HepG2 (cell line): ENCODE measurements around the gene ANKRD22. TPM values are rescaled to one million over a fixed set of nuclear protein-coding genes. Genes with fewer than 3 reads are reported as not detected.

ENCODE experiments used
- HOXA7 ChIP-seq: sonication (generic); formaldehyde crosslinking; IDR thresholded peaks from 2 replicates; pipeline ENCODE4 v1.8.1; 2022; ENCODE audit warnings: mild to moderate bottlenecking, missing genetic modification reagents, moderate library complexity
- KLF6 ChIP-seq: IDR thresholded peaks from 2 replicates; pipeline ENCODE4 v1.8.0; 2016; ENCODE audit warnings: missing biosample characterization, missing genetic modification reagents
- MBD4 ChIP-seq: IDR thresholded peaks from 2 replicates; pipeline ENCODE4 v1.6.1; 2012; ENCODE audit warnings: low read length, inconsistent platforms, borderline replicate concordance
- NBN ChIP-seq: fragments of 450-650 bp; conservative IDR thresholded peaks from 2 replicates; pipeline ENCODE4 v1.6.1; 2017
- POLR2AphosphoS2 ChIP-seq: IDR thresholded peaks from 2 replicates; pipeline ENCODE4 v1.6.1; 2011; ENCODE audit warnings: low read depth, low read length, improper control_type of control experiment
- RFX3 ChIP-seq: IDR thresholded peaks from 2 replicates; pipeline ENCODE4 v1.6.1; 2016; ENCODE audit warnings: missing biosample characterization, missing genetic modification reagents
- RORA ChIP-seq: sonication (generic); formaldehyde crosslinking; IDR thresholded peaks from 2 replicates; pipeline ENCODE4 v1.5.0; 2020; ENCODE audit warnings: mild to moderate bottlenecking, missing genetic modification reagents, moderate library complexity
- SP5 ChIP-seq: IDR thresholded peaks from 2 replicates; pipeline ENCODE4 v1.6.1; 2016; ENCODE audit warnings: low read depth, borderline replicate concordance
- SRY ChIP-seq: sonication (generic); formaldehyde crosslinking; IDR thresholded peaks from 2 replicates; pipeline ENCODE4 v1.8.0; 2022; ENCODE audit warnings: mild to moderate bottlenecking, missing genetic modification reagents
- ZC3H13 ChIP-seq: sonication (generic); formaldehyde crosslinking; IDR thresholded peaks from 2 replicates; pipeline ENCODE4 v1.8.1; 2023; ENCODE audit warnings: mild to moderate bottlenecking, missing genetic modification reagents, moderate library complexity
- ZNF260 ChIP-seq: sonication (generic); formaldehyde crosslinking; IDR thresholded peaks from 2 replicates; pipeline ENCODE4 v1.4.0; 2020; ENCODE audit warnings: missing genetic modification reagents, low read depth, mild to moderate bottlenecking, borderline replicate concordance
- ZNF468 ChIP-seq: sonication (generic); formaldehyde crosslinking; IDR thresholded peaks from 2 replicates; pipeline ENCODE4 v1.8.0; 2022; ENCODE audit warnings: mild to moderate bottlenecking, moderate library complexity, missing genetic modification reagents
- ZNF678 ChIP-seq: sonication (generic); formaldehyde crosslinking; IDR thresholded peaks from 2 replicates; pipeline ENCODE4 v1.4.0; 2020; ENCODE audit warnings: mild to moderate bottlenecking, missing genetic modification reagents
- ZNF839 ChIP-seq: sonication (generic); formaldehyde crosslinking; IDR thresholded peaks from 2 replicates; pipeline ENCODE4 v1.4.0; 2020; ENCODE audit warnings: missing genetic modification reagents, mild to moderate bottlenecking, borderline replicate concordance
- polyA plus RNA-seq, 8 experiments: library from polyadenylated mRNA; depleted of rRNA in 3 of 8; stranded (reverse) in 7 of 8; unstranded in 1 of 8; fragments of >200 nt; fragmentation: Illumina TruSeq in 4 of 8; extraction: Trizol in 4 of 8; gene quantifications; 2 replicates each; pipeline versions ENCODE4 v1.2.1 to v1.2.3, GENCODE V29; 2011 to 2016; ENCODE audit warnings: low read depth in 4 of 8, missing spikeins in 1 of 8, mixed read lengths in 1 of 8; ENCODE audit not compliant: insufficient read depth in 1 of 8
- total RNA-seq, 5 experiments: library from RNA; depleted of rRNA; stranded (reverse); fragments of >200 nt; fragmentation: Illumina TruSeq; extraction: Trizol; gene quantifications; 2 replicates each; pipeline ENCODE4 v1.2.3, GENCODE V29; 2016; ENCODE audit warnings: low read depth in 1 of 5
- TF ChIP-seq, protein P1 (sequence below): sonication (generic); formaldehyde crosslinking; IDR thresholded peaks from 2 replicates; pipeline ENCODE4 v1.4.0; 2020; ENCODE audit warnings: missing genetic modification reagents
- TF ChIP-seq, protein P2 (sequence below): sonication (generic); formaldehyde crosslinking; IDR thresholded peaks from 2 replicates; pipeline ENCODE4 v1.4.0; 2020; ENCODE audit warnings: missing genetic modification reagents
- TF ChIP-seq, protein P3 (sequence below): sonication (generic); formaldehyde crosslinking; IDR thresholded peaks from 2 replicates; pipeline ENCODE4 v1.4.0; 2020; ENCODE audit warnings: missing genetic modification reagents, mild to moderate bottlenecking, borderline replicate concordance
- TF ChIP-seq, protein P4 (sequence below): IDR thresholded peaks from 2 replicates; pipeline ENCODE4 v1.6.1; 2016; ENCODE audit warnings: mild to moderate bottlenecking, missing biosample characterization, missing genetic modification reagents

The ANKRD22 gene
- total and polyA plus RNA-seq, 2 of the 13 experiments (the other 11 are each of a cell fraction or from before 2014, with no cell fraction given) = not detected

DNA sequence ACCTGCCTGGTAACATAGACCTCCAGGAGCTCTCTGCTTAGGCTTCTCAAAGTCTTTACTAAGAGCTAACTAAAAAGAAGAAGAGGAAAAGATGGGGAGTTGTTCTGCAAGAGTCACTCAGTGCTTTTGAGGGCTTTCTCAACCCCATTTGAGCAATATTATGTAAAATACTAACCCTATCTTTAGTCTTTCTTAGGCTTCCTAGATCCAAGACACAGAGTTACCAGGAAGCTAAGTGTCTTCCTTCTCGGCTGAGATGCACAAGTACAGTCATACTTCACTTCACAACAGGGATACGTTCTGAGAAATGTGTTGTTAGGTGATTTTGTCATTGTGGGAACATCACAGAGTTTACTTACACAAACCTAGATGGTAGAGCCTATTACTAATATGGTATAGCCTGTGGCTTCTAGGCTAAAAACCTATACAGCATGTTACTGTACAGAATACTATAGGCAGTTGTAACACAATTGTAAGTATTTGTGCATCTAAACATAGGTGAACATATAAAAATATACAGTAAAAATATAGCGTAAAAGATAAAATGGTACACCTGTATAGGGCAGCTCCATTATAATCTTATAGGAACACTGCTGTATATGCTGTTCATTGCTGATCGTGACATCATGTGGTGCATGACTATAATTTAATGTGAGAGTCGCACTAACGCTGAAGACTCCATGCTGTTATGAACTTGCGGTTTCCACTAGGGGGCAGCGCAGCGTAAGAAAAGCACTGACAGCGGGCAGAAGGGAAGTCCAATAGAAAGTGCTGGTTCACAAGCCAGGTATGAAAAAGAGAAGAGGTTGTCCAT is 16.3 kb downstream of the ANKRD22 start (continued):
- TF ChIP-seq RFX3 (CRISPR knock-in tag) (no peak), RORA (CRISPR knock-in tag) (no peak), ZNF678 (no peak), MBD4 (no peak), KLF6 (CRISPR knock-in tag) (no peak), HOXA7 (CRISPR knock-in tag) (no peak), SRY (CRISPR knock-in tag) (no peak), NBN (no peak), ZC3H13 (no peak), SP5 (CRISPR knock-in tag) (no peak), ZNF260 (CRISPR knock-in tag) (no peak), ZNF839 (CRISPR knock-in tag) (no peak), ZNF468 (CRISPR knock-in tag) (no peak), POLR2AphosphoS2 (no peak)
- TF ChIP-seq, protein P1, sequence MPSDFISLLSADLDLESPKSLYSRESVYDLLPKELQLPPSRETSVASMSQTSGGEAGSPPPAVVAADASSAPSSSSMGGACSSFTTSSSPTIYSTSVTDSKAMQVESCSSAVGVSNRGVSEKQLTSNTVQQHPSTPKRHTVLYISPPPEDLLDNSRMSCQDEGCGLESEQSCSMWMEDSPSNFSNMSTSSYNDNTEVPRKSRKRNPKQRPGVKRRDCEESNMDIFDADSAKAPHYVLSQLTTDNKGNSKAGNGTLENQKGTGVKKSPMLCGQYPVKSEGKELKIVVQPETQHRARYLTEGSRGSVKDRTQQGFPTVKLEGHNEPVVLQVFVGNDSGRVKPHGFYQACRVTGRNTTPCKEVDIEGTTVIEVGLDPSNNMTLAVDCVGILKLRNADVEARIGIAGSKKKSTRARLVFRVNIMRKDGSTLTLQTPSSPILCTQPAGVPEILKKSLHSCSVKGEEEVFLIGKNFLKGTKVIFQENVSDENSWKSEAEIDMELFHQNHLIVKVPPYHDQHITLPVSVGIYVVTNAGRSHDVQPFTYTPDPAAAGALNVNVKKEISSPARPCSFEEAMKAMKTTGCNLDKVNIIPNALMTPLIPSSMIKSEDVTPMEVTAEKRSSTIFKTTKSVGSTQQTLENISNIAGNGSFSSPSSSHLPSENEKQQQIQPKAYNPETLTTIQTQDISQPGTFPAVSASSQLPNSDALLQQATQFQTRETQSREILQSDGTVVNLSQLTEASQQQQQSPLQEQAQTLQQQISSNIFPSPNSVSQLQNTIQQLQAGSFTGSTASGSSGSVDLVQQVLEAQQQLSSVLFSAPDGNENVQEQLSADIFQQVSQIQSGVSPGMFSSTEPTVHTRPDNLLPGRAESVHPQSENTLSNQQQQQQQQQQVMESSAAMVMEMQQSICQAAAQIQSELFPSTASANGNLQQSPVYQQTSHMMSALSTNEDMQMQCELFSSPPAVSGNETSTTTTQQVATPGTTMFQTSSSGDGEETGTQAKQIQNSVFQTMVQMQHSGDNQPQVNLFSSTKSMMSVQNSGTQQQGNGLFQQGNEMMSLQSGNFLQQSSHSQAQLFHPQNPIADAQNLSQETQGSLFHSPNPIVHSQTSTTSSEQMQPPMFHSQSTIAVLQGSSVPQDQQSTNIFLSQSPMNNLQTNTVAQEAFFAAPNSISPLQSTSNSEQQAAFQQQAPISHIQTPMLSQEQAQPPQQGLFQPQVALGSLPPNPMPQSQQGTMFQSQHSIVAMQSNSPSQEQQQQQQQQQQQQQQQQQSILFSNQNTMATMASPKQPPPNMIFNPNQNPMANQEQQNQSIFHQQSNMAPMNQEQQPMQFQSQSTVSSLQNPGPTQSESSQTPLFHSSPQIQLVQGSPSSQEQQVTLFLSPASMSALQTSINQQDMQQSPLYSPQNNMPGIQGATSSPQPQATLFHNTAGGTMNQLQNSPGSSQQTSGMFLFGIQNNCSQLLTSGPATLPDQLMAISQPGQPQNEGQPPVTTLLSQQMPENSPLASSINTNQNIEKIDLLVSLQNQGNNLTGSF (CRISPR knock-in tag) = no peak
- TF ChIP-seq, protein P2, sequence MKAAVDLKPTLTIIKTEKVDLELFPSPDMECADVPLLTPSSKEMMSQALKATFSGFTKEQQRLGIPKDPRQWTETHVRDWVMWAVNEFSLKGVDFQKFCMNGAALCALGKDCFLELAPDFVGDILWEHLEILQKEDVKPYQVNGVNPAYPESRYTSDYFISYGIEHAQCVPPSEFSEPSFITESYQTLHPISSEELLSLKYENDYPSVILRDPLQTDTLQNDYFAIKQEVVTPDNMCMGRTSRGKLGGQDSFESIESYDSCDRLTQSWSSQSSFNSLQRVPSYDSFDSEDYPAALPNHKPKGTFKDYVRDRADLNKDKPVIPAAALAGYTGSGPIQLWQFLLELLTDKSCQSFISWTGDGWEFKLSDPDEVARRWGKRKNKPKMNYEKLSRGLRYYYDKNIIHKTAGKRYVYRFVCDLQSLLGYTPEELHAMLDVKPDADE = no peak
- TF ChIP-seq, protein P3, sequence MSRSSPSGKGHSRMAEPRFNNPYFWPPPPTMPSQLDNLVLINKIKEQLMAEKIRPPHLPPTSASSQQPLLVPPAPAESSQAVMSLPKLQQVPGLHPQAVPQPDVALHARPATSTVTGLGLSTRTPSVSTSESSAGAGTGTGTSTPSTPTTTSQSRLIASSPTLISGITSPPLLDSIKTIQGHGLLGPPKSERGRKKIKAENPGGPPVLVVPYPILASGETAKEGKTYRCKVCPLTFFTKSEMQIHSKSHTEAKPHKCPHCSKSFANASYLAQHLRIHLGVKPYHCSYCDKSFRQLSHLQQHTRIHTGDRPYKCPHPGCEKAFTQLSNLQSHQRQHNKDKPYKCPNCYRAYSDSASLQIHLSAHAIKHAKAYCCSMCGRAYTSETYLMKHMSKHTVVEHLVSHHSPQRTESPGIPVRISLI (CRISPR knock-in tag) = no peak
- TF ChIP-seq, protein P4, sequence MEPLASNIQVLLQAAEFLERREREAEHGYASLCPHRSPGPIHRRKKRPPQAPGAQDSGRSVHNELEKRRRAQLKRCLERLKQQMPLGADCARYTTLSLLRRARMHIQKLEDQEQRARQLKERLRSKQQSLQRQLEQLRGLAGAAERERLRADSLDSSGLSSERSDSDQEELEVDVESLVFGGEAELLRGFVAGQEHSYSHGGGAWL (CRISPR knock-in tag) = no peak
